Activated CD8-positive, alpha-beta memory T cell treated with anti-CD3 and anti-CD28 coated beads for 4 hours (primary cell): Measurements from ENCODE around the gene PHPT1.
"Not testable (repeated sequence)": the region's sequence is repeated elsewhere in the genome, so short reads cannot be mapped to it uniquely, and the experiment has no call there.

Experiments
- DNase-seq, 2 donors: peaks; one replicate each; pipeline ENCODE4 v3.0.0-alpha.2; 2020; ENCODE audit warnings: low read depth in 2 of 2

Gene PHPT1

GRCh38 chr9:136823136-136824046, 25.8 kb upstream of the PHPT1 start:
- DNase-seq = no peak

- no peak for DNase-seq
Observed at GRCh38 chr9:136824496-136825225, 24.5 kb upstream of the PHPT1 start.

GRCh38 chr9:136825295-136826187, 23.7 kb upstream of the PHPT1 start:
- DNase-seq = no peak

GRCh38 chr9:136826188-136826541, 23.0 kb upstream of the PHPT1 start:
- no peak for DNase-seq

- no peak for DNase-seq
Observed at GRCh38 chr9:136826703-136827582, 22.3 kb upstream of the PHPT1 start.

- no peak for DNase-seq
Observed at GRCh38 chr9:136827794-136828473, 21.3 kb upstream of the PHPT1 start.

GRCh38 chr9:136828474-136829140, 20.6 kb upstream of the PHPT1 start:
- no peak for DNase-seq

- no peak for DNase-seq
Observed at GRCh38 chr9:136829412-136829811, 19.8 kb upstream of the PHPT1 start.

- no peak for DNase-seq
Observed at GRCh38 chr9:136829981-136830885, 19.0 kb upstream of the PHPT1 start.

- no peak for DNase-seq
Observed at GRCh38 chr9:136831002-136831719, 18.0 kb upstream of the PHPT1 start.

- DNase-seq = no peak
Observed at GRCh38 chr9:136831720-136832104, 17.5 kb upstream of the PHPT1 start.

- no peak for DNase-seq
Observed at GRCh38 chr9:136832581-136832980, 16.6 kb upstream of the PHPT1 start.

- not testable (repeated sequence) for DNase-seq
Observed at GRCh38 chr9:136833381-136834048, 15.7 kb upstream of the PHPT1 start.

GRCh38 chr9:136835162-136835931, 13.9 kb upstream of the PHPT1 start:
- DNase-seq = no peak

- no peak for DNase-seq
Observed at GRCh38 chr9:136835932-136836904, 13.0 kb upstream of the PHPT1 start.
